Measurements from ENCODE around the gene PHF20.

DNA sequence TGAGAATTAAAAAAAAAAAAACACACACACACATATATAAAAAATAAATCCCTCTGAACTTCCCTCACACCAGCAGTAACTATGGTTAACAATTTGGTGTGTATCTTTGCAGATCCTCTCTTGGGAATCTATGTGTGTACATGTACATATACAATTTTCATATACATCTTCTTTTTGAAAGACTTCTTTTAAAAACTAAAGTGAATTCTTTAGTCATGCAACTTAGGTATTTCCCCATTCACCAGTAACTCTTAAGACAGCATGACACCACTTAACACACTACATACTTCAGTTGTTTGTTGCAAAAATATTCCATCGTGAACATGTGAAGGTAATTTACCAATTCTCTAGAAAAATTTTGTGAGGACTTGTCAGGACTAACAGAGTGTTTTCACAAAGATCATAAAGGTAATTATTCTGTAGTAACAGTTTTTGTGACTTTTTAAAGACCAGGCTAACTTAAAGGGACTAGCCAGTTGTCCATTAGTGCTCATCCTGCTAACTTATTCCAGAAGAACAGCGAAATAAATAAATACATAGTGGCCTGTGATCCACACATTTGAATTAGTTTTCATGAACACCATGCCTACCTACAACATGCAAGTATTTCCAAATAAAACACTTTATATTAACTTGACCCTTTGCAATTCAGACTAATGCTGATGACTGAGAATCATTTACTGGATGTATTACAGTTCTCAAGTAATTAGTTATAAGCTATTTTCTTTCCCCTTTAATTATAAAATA lies 41.8 kb upstream of the PHF20 start:
- TF ChIP-seq, protein P1, sequence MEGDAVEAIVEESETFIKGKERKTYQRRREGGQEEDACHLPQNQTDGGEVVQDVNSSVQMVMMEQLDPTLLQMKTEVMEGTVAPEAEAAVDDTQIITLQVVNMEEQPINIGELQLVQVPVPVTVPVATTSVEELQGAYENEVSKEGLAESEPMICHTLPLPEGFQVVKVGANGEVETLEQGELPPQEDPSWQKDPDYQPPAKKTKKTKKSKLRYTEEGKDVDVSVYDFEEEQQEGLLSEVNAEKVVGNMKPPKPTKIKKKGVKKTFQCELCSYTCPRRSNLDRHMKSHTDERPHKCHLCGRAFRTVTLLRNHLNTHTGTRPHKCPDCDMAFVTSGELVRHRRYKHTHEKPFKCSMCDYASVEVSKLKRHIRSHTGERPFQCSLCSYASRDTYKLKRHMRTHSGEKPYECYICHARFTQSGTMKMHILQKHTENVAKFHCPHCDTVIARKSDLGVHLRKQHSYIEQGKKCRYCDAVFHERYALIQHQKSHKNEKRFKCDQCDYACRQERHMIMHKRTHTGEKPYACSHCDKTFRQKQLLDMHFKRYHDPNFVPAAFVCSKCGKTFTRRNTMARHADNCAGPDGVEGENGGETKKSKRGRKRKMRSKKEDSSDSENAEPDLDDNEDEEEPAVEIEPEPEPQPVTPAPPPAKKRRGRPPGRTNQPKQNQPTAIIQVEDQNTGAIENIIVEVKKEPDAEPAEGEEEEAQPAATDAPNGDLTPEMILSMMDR (conservative IDR thresholded peaks at IDR 0.05 in 1 of 2, IDR thresholded peaks at IDR 0.05 in 1 of 2; ENCODE audit: extremely low read depth in 1 of 2, insufficient read depth in 1 of 2, low read depth in 1 of 2, low read length in 2 of 2) = no peak
- no peak for TF ChIP-seq EZH2 (IDR thresholded peaks at IDR 0.05; ENCODE audit: borderline replicate concordance, low read length)
